Adrenal gland (tissue), 5 donors: ENCODE data around the gene PLEKHG4B.

Experiments used
- POLR2A ChIP-seq, 2 donors: fragments of 450-650 bp; IDR thresholded peaks; one replicate each; pipeline ENCODE4 v1.6.1; 2017; ENCODE audit warnings: antibody characterized with exemption in 2 of 2, mild to moderate bottlenecking in 2 of 2, moderate library complexity in 1 of 2
- TF ChIP-seq, protein P1 (sequence below), 6 experiments: fragments of 450-650 bp in 4 of 6; fragments of 200-600 bp in 2 of 6; sonication (generic) in 1 of 6; IDR thresholded peaks; 1 replicate in 5 of 6; 2 replicates in 1 of 6; pipeline versions ENCODE4 v1.5.1 to v1.8.0; 2016 to 2021; ENCODE audit warnings: antibody characterized with exemption in 6 of 6, mild to moderate bottlenecking in 2 of 6, moderate library complexity in 1 of 6
- donor health status: DM: no; HTN: no; CAD: no.

GRCh38 chr5:191036-191948, 99.3 kb downstream of the PLEKHG4B start, which contains the start of gene LRRC14B:
- TF ChIP-seq POLR2A (IDR thresholded peaks at IDR 0.05) = no peak
- TF ChIP-seq, protein P1, sequence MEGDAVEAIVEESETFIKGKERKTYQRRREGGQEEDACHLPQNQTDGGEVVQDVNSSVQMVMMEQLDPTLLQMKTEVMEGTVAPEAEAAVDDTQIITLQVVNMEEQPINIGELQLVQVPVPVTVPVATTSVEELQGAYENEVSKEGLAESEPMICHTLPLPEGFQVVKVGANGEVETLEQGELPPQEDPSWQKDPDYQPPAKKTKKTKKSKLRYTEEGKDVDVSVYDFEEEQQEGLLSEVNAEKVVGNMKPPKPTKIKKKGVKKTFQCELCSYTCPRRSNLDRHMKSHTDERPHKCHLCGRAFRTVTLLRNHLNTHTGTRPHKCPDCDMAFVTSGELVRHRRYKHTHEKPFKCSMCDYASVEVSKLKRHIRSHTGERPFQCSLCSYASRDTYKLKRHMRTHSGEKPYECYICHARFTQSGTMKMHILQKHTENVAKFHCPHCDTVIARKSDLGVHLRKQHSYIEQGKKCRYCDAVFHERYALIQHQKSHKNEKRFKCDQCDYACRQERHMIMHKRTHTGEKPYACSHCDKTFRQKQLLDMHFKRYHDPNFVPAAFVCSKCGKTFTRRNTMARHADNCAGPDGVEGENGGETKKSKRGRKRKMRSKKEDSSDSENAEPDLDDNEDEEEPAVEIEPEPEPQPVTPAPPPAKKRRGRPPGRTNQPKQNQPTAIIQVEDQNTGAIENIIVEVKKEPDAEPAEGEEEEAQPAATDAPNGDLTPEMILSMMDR (IDR thresholded peaks at IDR 0.05) = no peak
